ENCODE data around the gene MYO10. TPM values are rescaled to one million over a fixed set of nuclear protein-coding genes. Genes with fewer than 3 reads are reported as not detected.

MYO10 gene
- total and polyA plus RNA-seq, 4 experiments from 2014 or later = 0.05 to 0.17 TPM; not detected in 2

DNA sequence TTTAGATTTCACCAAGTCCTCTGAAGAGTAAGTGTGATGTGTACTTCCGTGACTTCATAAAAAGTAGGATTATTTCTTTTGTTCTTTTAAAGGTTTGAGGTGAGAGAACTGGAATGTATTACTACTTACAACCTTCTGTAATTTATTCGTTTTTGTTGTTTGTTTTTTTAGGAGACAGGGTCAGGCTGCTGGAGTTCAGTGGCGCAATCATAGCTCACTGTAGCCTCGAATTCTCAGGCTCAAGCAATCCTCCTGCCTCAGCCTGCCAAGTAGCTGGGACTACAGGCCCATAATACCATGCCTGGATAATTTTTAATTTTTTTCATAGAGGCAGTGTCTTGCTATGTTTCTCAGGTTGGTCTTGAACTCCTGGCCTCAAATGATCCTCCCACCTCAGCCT is 251.0 kb downstream of the MYO10 start:
- no peaks in the 10 kb centered on the region for H3K4me1 ChIP-seq (ENCODE audit: insufficient read depth, low read length)
- no peak overlapping the region for H3K4me3 Mint-ChIP-seq
- no peaks in the 10 kb centered on the region for H3K9me3 Mint-ChIP-seq
- H3K27me3 Mint-ChIP-seq = peaks cover 0 to 5% of the 10 kb centered on the region in 2 donors
- H3K36me3 Mint-ChIP-seq = no peaks in the 10 kb centered on the region
- H3K27ac Mint-ChIP-seq = peak overlapping the region in 1 of 7 donors; percentile 11
- no peaks in the 10 kb centered on the region for H3K36me3 ChIP-seq (ENCODE audit: insufficient read depth, low read length)
- H3K4me3 ChIP-seq (ENCODE audit: low read length in 2 of 2) = no peak overlapping the region
- POLR2A ChIA-PET (ENCODE audit: partially characterized antibody) = no interaction called here
- no peaks in the 10 kb centered on the region for H3K27me3 ChIP-seq (ENCODE audit: insufficient read depth, low read length)
- CTCF ChIA-PET (ENCODE audit: partially characterized antibody) = no interaction called here
- no peak for DNase-seq
- H3K9me3 ChIP-seq (ENCODE audit: control insufficient read depth in 1 of 2, low read length in 2 of 2) = no peaks in the 10 kb centered on the region
- no peak overlapping the region for H3K27ac ChIP-seq (ENCODE audit: low read depth, low read length)
- H3K4me1 Mint-ChIP-seq = no peaks in the 10 kb centered on the region
- intact Hi-C loops (cut with micrococcal nuclease) = no loop called here

- H3K27me3 Mint-ChIP-seq = peaks cover 0 to 5% of the 10 kb centered on the region in 2 donors
- CTCF ChIA-PET (ENCODE audit: partially characterized antibody) = no interaction called here
Measured at GRCh38 chr5:16681876-16682275, 254.2 kb downstream of the MYO10 start.

DNA sequence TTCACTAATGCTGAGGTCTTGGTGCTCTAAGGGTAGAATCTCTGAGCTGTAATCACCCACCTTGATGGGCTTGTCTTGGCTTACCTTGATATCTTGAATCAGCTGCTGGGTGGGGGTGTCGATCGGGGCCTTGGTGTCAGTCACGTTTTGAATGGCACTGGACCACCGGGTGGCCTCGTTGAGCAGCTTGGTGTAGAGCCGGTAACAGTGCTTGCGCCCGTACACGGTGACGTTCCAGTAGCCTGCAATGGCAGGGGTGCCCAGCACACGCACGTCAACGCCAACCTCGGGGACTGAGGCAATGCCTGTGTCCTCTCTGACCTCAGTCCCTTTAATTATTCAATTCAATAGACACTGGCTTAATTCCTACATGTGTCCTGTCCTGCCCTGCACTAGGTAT is 256.2 kb downstream of the MYO10 start:
- H3K36me3 Mint-ChIP-seq = no peaks in the 10 kb centered on the region
- Histone ChIP-seq H3K4me3 (ENCODE audit: low read length in 2 of 2) (no peak overlapping the region), H3K4me1 (ENCODE audit: insufficient read depth, low read length) (no peaks in the 10 kb centered on the region), H3K27me3 (ENCODE audit: insufficient read depth, low read length) (no peaks in the 10 kb centered on the region), H3K9me3 (ENCODE audit: control insufficient read depth in 1 of 2, low read length in 2 of 2) (no peaks in the 10 kb centered on the region), H3K27ac (ENCODE audit: low read depth, low read length) (no peak overlapping the region), H3K36me3 (ENCODE audit: insufficient read depth, low read length) (no peaks in the 10 kb centered on the region)
- POLR2A ChIA-PET (ENCODE audit: partially characterized antibody) = no interaction called here
- intact Hi-C loops (cut with micrococcal nuclease) = no loop called here
- H3K4me3 Mint-ChIP-seq = no peak overlapping the region
- no peaks in the 10 kb centered on the region for H3K9me3 Mint-ChIP-seq
- peaks cover 0 to 5% of the 10 kb centered on the region in 2 donors for H3K27me3 Mint-ChIP-seq
- H3K4me1 Mint-ChIP-seq = peaks cover 0 to 2% (median 0%) of the 10 kb centered on the region in 4 donors
- H3K27ac Mint-ChIP-seq = no peak overlapping the region
- DNase-seq = no peak
- CTCF ChIA-PET (ENCODE audit: partially characterized antibody) = no interaction called here

More at GRCh38 chr5:16681876-16682275, 254.2 kb downstream of the MYO10 start:
- Mint-ChIP-seq H3K27ac (peak overlapping the region in 1 of 7 donors; percentile 61), H3K4me3 (no peak overlapping the region), H3K36me3 (no peaks in the 10 kb centered on the region), H3K9me3 (no peaks in the 10 kb centered on the region), H3K4me1 (no peaks in the 10 kb centered on the region)
- DNase-seq = no peak
- Histone ChIP-seq H3K27me3 (ENCODE audit: insufficient read depth, low read length) (no peaks in the 10 kb centered on the region), H3K27ac (ENCODE audit: low read depth, low read length) (no peak overlapping the region), H3K36me3 (ENCODE audit: insufficient read depth, low read length) (no peaks in the 10 kb centered on the region), H3K4me3 (ENCODE audit: low read length in 2 of 2) (no peak overlapping the region), H3K9me3 (ENCODE audit: control insufficient read depth in 1 of 2, low read length in 2 of 2) (no peaks in the 10 kb centered on the region), H3K4me1 (ENCODE audit: insufficient read depth, low read length) (no peaks in the 10 kb centered on the region)
- intact Hi-C loops (cut with micrococcal nuclease) = no loop called here
- POLR2A ChIA-PET (ENCODE audit: partially characterized antibody) = no interaction called here

DNA sequence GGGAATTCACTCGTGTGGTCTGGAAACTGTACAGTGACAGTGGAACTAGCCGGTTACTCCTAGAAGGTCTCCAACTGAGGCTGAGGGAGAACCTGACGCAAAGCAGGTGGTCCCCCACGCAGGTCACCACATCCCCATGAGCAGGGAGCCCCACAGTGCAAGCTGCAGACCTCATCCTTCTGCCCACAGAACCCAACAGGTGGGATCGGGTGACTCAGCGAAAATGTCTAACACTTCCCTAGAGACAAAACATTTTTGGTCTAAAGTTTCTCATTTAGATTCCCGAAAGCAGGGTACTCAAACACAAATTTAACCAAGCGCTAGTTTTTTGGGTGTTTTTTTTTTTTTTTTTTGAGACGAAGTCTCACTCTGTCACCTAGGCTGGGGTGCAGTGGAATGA is 256.9 kb downstream of the MYO10 start:
- H3K9me3 ChIP-seq (ENCODE audit: control insufficient read depth in 1 of 2, low read length in 2 of 2) = no peaks in the 10 kb centered on the region
- ChIA-PET CTCF (ENCODE audit: partially characterized antibody) (no interaction called here), POLR2A (ENCODE audit: partially characterized antibody) (no interaction called here)
- H3K4me3 ChIP-seq (ENCODE audit: low read length in 2 of 2) = no peak overlapping the region
- H3K9me3 Mint-ChIP-seq = no peaks in the 10 kb centered on the region
- H3K27ac ChIP-seq (ENCODE audit: low read depth, low read length) = no peak overlapping the region
- H3K27me3 ChIP-seq (ENCODE audit: insufficient read depth, low read length) = no peaks in the 10 kb centered on the region
- no peak overlapping the region for H3K4me3 Mint-ChIP-seq
- peaks cover 0 to 2% (median 0%) of the 10 kb centered on the region in 4 donors for H3K4me1 Mint-ChIP-seq
- no peaks in the 10 kb centered on the region for H3K4me1 ChIP-seq (ENCODE audit: insufficient read depth, low read length)
- DNase-seq = no peak
- intact Hi-C loops (cut with micrococcal nuclease) = no loop called here
- H3K27ac Mint-ChIP-seq = no peak overlapping the region
- no peaks in the 10 kb centered on the region for H3K36me3 Mint-ChIP-seq
- H3K27me3 Mint-ChIP-seq = peaks cover 0 to 5% of the 10 kb centered on the region in 2 donors
- H3K36me3 ChIP-seq (ENCODE audit: insufficient read depth, low read length) = no peaks in the 10 kb centered on the region

DNA sequence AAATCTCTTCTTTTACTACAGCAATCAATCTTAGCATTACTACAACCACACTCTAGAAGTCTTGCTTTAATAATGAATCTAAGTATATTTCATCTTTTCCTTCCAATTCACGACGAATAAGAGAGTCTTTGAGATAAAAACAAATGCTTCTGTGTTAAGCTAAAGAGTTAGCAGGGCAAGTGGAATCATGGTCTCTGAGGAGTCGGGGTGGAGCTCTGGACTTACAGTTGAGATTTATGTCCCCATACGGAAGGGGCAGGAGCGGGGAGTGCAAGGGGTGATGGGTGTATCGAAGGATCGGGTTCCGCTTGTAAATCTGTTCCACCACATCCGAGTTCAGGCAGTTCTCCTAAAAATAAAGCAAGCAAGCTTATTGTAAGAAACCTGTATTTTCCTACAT is 260.3 kb downstream of the MYO10 start:
- Histone ChIP-seq H3K27ac (ENCODE audit: low read depth, low read length) (no peak overlapping the region), H3K4me3 (ENCODE audit: low read length in 2 of 2) (no peak overlapping the region), H3K4me1 (ENCODE audit: insufficient read depth, low read length) (peaks cover 14% of the 10 kb centered on the region), H3K9me3 (ENCODE audit: control insufficient read depth in 1 of 2, low read length in 2 of 2) (no peaks in the 10 kb centered on the region), H3K36me3 (ENCODE audit: insufficient read depth, low read length) (no peaks in the 10 kb centered on the region), H3K27me3 (ENCODE audit: insufficient read depth, low read length) (no peaks in the 10 kb centered on the region)
- intact Hi-C loops (cut with micrococcal nuclease) = no loop called here
- no peak for DNase-seq
- no peak overlapping the region for H3K4me3 Mint-ChIP-seq
- no peaks in the 10 kb centered on the region for H3K36me3 Mint-ChIP-seq
- H3K27ac Mint-ChIP-seq = peak overlapping the region in 1 of 7 donors; percentile 64
- no peaks in the 10 kb centered on the region for H3K9me3 Mint-ChIP-seq
- POLR2A ChIA-PET (ENCODE audit: partially characterized antibody) = no interaction called here
- H3K4me1 Mint-ChIP-seq = peaks cover 6 to 19% (median 11%) of the 10 kb centered on the region in 4 donors
- no peaks in the 10 kb centered on the region for H3K27me3 Mint-ChIP-seq
- CTCF ChIA-PET (ENCODE audit: partially characterized antibody) = interaction anchor here (1.0 to 1.4 kb wide), 2 partner anchors 10 to 14 kb away, joined by 4 to 5 read pairs; no protein-coding TSS in a partner anchor

- Histone ChIP-seq H3K36me3 (ENCODE audit: insufficient read depth, low read length) (no peaks in the 10 kb centered on the region), H3K4me1 (ENCODE audit: insufficient read depth, low read length) (peaks cover 14% of the 10 kb centered on the region), H3K4me3 (ENCODE audit: low read length in 2 of 2) (no peak overlapping the region), H3K9me3 (ENCODE audit: control insufficient read depth in 1 of 2, low read length in 2 of 2) (no peaks in the 10 kb centered on the region), H3K27ac (ENCODE audit: low read depth, low read length) (no peak overlapping the region), H3K27me3 (ENCODE audit: insufficient read depth, low read length) (no peaks in the 10 kb centered on the region)
- Mint-ChIP-seq H3K4me1 (peaks cover 6 to 19% (median 11%) of the 10 kb centered on the region in 4 donors), H3K4me3 (no peak overlapping the region), H3K36me3 (no peaks in the 10 kb centered on the region), H3K27me3 (no peaks in the 10 kb centered on the region), H3K27ac (no peak overlapping the region), H3K9me3 (no peaks in the 10 kb centered on the region)
- POLR2A ChIA-PET (ENCODE audit: partially characterized antibody) = no interaction called here
- no peak for DNase-seq
- CTCF ChIA-PET (ENCODE audit: partially characterized antibody) = interaction anchor here (0.9 kb wide), 1 partner anchor 9 kb away, joined by 3 read pairs; no protein-coding TSS in a partner anchor
- intact Hi-C loops (cut with micrococcal nuclease) = no loop called here
Measured at GRCh38 chr5:16674750-16675149, 261.3 kb downstream of the MYO10 start.

- H3K27me3 ChIP-seq (ENCODE audit: insufficient read depth, low read length) = no peaks in the 10 kb centered on the region
- POLR2A ChIA-PET (ENCODE audit: partially characterized antibody) = interaction anchor here (2.0 kb wide), 1 partner anchor 56 kb away, joined by 13 read pairs; the partner anchor contains the start of gene RETREG1
- H3K4me1 Mint-ChIP-seq = peaks cover 6 to 19% (median 11%) of the 10 kb centered on the region in 4 donors
- no peak overlapping the region for H3K27ac ChIP-seq (ENCODE audit: low read depth, low read length)
- H3K4me3 Mint-ChIP-seq = peak overlapping the region; percentile 21 to 88 (median 74)
- peak overlapping the region in 6 of 7 donors; percentile 37 to 92 (median 50) for H3K27ac Mint-ChIP-seq
- no peaks in the 10 kb centered on the region for H3K9me3 ChIP-seq (ENCODE audit: control insufficient read depth in 1 of 2, low read length in 2 of 2)
- H3K27me3 Mint-ChIP-seq = no peaks in the 10 kb centered on the region
- intact Hi-C loops (cut with micrococcal nuclease) = loop anchor here (2.0 kb wide), 1 partner anchor 57 kb away; the partner anchor contains the start of gene RETREG1
- peak overlapping the region in 1 of 2 donors; percentile 14 for H3K4me3 ChIP-seq (ENCODE audit: low read length in 2 of 2)
- no peaks in the 10 kb centered on the region for H3K36me3 Mint-ChIP-seq
- H3K4me1 ChIP-seq (ENCODE audit: insufficient read depth, low read length) = peaks cover 14% of the 10 kb centered on the region
- CTCF ChIA-PET (ENCODE audit: partially characterized antibody) = interaction anchor here (0.7 to 1.5 kb wide), 4 partner anchors 10 to 218 kb away, joined by 3 to 7 read pairs (median 4); no protein-coding TSS in a partner anchor
- H3K36me3 ChIP-seq (ENCODE audit: insufficient read depth, low read length) = no peaks in the 10 kb centered on the region
- H3K9me3 Mint-ChIP-seq = no peaks in the 10 kb centered on the region
- DNase-seq = peak; percentile 28 to 62 (median 45)
Measured at GRCh38 chr5:16673241-16674201, 262.6 kb downstream of the MYO10 start.

Data from CD4-positive, alpha-beta memory T cell (primary cell).